GM19324 (cell line): ENCODE measurements around the gene GLTPD2.

Experiments used
- ATAC-seq: cut with Tn5 transposase; IDR thresholded peaks from one replicate; pipeline ENCODE4 v1.9.1; 2021; ENCODE audit warnings: mild to moderate bottlenecking, moderate library complexity; ENCODE audit not compliant: unreplicated experiment, low FRiP score

The GLTPD2 gene

GRCh38 chr17:4838309-4838785, 49.6 kb downstream of the GLTPD2 start:
- ATAC-seq: no peak

DNA sequence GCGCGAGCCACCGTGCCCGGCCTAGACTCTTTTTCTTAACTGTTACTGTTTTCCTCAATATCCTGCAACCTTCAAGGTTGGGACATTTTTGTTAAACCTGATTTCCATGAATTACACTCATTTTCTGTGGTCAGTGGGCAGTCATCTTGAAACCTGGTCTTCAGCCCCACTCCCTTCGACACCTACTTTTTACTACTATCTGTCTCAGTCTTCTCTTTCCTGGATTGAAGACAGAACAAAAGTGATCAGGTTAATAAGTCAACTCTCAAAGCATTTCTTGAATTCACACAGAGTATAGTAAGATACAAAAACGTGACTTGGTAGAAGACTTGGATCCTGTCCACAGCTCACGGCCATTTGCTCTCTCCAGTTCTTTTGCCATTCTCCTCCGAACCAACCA, 50.5 kb downstream of the GLTPD2 start:
- no peak for ATAC-seq
